ENCODE measurements around the gene ARHGAP11A. TPM values are rescaled to one million over a fixed set of nuclear protein-coding genes. Genes with fewer than 3 reads are reported as not detected.

ARHGAP11A gene
- total RNA-seq, 1 experiment from 2014 or later: 93.0 TPM

DNA sequence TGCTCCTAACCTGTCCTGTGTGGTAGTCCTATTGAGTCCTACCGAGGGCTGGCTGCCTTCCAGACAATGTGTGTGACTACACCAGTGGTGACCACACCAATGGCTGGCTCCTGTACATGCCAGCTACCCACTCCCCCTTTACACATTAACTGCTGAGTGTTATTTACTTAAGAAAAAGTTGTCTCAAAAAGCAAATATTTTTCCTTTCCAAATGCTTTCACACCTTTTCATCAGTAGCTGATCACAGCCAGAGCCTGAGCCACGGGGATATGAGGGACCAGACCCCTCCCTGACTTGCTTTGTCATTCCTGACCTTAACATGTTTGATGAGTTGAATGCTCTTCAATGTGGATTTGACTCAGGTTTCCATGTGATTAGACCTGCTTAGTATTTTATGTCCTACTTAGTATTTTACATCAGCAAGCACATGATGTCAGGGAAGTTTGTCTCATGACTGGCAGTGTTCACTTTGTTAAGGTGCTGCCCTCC, 72.9 kb downstream of the ARHGAP11A start:
- H3K27ac Mint-ChIP-seq: no peak overlapping the region
- no peak for ATAC-seq
- DNase-seq (ENCODE audit: low spot score): no peak
- H3K36me3 Mint-ChIP-seq: peaks cover 6% of the 10 kb centered on the region; the same call in 1 of the 2 replicates
- H3K4me1 Mint-ChIP-seq: peaks cover 23% of the 10 kb centered on the region
- ChIA-PET CTCF (no interaction called here), POLR2A (no interaction called here)
- H3K27me3 Mint-ChIP-seq (ENCODE audit: low read depth): no peaks in the 10 kb centered on the region
- TF ChIP-seq PRRX2 (CRISPR knock-in tag; IDR thresholded peaks at IDR 0.05): no peak
- no peak for TF ChIP-seq FOXK1 (CRISPR knock-in tag; IDR thresholded peaks at IDR 0.05)
- TF ChIP-seq GABPB1 (CRISPR knock-in tag; IDR thresholded peaks at IDR 0.05): peak; percentile 60; the same call in 1 of the 2 replicates
- peaks cover 7% of the 10 kb centered on the region for H3K9me3 Mint-ChIP-seq
- no peak overlapping the region for H3K4me3 Mint-ChIP-seq

Other genes starting within 250 kb of the ARHGAP11A start
- gene GOLGA8K, start 212.2 kb upstream of the ARHGAP11A start, total RNA-seq (2021): 1.1 to 1.5 TPM (median 1.2 TPM) in 3 replicates
- not detected in 3 replicates for gene GOLGA8O, start 159.9 kb upstream of the ARHGAP11A start, total RNA-seq (2021)
- 1.1 to 1.8 TPM (median 1.6 TPM) in 3 replicates for gene GOLGA8N, start 22.0 kb upstream of the ARHGAP11A start, total RNA-seq (2021)
- 14.2 to 28.7 TPM (median 27.2 TPM) in 3 replicates for gene SCG5, start 26.2 kb downstream of the ARHGAP11A start, total RNA-seq (2021)
- 0.59 to 1.4 TPM (median 0.71 TPM) in 3 replicates for gene GREM1, start 102.5 kb downstream of the ARHGAP11A start, total RNA-seq (2021)